H1 (cell line): ENCODE data around the gene AGBL1. TPM values are rescaled to one million over a fixed set of nuclear protein-coding genes. Genes with fewer than 3 reads are reported as not detected.

Source experiments
- CHD1 ChIP-seq: IDR thresholded peaks from 2 replicates; pipeline ENCODE4 v1.6.1; 2012; ENCODE audit warnings: low read depth, low read length, improper control_type of control experiment
- POLR2AphosphoS5 ChIP-seq: IDR thresholded peaks from 2 replicates; pipeline ENCODE4 v1.6.1; 2011; ENCODE audit warnings: low read depth, low read length
- RBBP5 ChIP-seq: IDR thresholded peaks from 2 replicates; pipeline ENCODE4 v1.7.1; 2012; ENCODE audit warnings: low read depth, mild to moderate bottlenecking, inconsistent platforms, low read length, moderate library complexity, borderline replicate concordance
- SRF ChIP-seq: IDR thresholded peaks from 2 replicates; pipeline ENCODE4 v1.6.1; 2011; ENCODE audit warnings: mild to moderate bottlenecking, low read depth, low read length, moderate library complexity
- TBP ChIP-seq: IDR thresholded peaks from 2 replicates; pipeline ENCODE4 v1.6.1; 2011; ENCODE audit warnings: low read depth, low read length, improper control_type of control experiment
- TCF12 ChIP-seq: IDR thresholded peaks from 2 replicates; pipeline ENCODE4 v1.6.1; 2011; ENCODE audit warnings: low read depth, mild to moderate bottlenecking, low read length
- polyA plus RNA-seq, 7 experiments: library from polyadenylated mRNA; depleted of rRNA in 3 of 7; stranded (reverse) in 5 of 7; unstranded in 2 of 7; fragments of >200 nt in 5 of 7; fragments of 200-250 nt in 2 of 7; gene quantifications; 1 replicate in 5 of 7; 2 replicates in 1 of 7; 4 replicates in 1 of 7; pipeline versions ENCODE4 v1.2.1 to v1.2.3, GENCODE V29; 2011 to 2013; ENCODE audit warnings: missing spikeins in 2 of 7, mixed read lengths in 2 of 7
- total RNA-seq: library from RNA; stranded (reverse); fragmentation: NEBNext Ultra II Directional; extraction: Animal tissue kit (Norgen Biotek cat#: 25700); gene quantifications from 2 replicates; pipeline ENCODE4 v1.2.1, GENCODE V29; 2021
- TF ChIP-seq, protein P1 (sequence below): fragments of 300-600 bp; sonication (generic); IDR thresholded peaks from 2 replicates; pipeline ENCODE4 v1.7.1; 2012; ENCODE audit warnings: low read length, moderate library complexity, mild to moderate bottlenecking, inconsistent platforms; ENCODE audit not compliant: insufficient replicate concordance
- TF ChIP-seq, protein P2 (sequence below), 3 experiments: IDR thresholded peaks; 1 replicate in 2 of 3; 2 replicates in 1 of 3; pipeline versions ENCODE4 v1.5.1 to v1.6.1; 2011; ENCODE audit warnings: low read length in 3 of 3, mild to moderate bottlenecking in 3 of 3, inconsistent platforms in 2 of 3, low read depth in 1 of 3, moderate library complexity in 1 of 3; ENCODE audit not compliant: insufficient read depth in 1 of 3; ENCODE audit errors: control extremely low read depth in 1 of 3
- TF ChIP-seq, protein P3 (sequence below): IDR thresholded peaks from 2 replicates; pipeline ENCODE4 v1.6.1; 2012; ENCODE audit warnings: inconsistent platforms

Gene AGBL1
- total and polyA plus RNA-seq, 2 of the 8 experiments (the other 6 are each of a cell fraction or from before 2014, with no cell fraction given): not detected

DNA sequence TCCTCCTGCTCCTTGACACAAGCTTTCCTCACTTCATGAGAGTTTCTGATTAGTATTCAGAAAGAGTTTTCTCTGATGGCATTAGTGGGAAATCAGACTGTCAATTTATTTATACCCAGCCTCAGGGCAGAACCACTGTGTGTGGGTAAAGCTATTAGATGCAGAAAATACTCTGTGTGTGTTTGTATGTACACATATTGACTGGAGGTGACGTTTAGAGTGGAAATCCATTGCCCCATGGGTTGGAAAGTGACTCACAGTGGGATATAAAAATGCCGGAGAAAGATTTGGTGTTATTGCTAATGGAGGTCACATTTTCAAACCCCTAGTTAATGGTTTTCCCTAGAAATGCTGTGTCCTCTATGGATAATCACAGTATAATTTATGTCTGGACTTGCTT is 577.6 kb downstream of the AGBL1 start (continued):
- TF ChIP-seq, protein P1, sequence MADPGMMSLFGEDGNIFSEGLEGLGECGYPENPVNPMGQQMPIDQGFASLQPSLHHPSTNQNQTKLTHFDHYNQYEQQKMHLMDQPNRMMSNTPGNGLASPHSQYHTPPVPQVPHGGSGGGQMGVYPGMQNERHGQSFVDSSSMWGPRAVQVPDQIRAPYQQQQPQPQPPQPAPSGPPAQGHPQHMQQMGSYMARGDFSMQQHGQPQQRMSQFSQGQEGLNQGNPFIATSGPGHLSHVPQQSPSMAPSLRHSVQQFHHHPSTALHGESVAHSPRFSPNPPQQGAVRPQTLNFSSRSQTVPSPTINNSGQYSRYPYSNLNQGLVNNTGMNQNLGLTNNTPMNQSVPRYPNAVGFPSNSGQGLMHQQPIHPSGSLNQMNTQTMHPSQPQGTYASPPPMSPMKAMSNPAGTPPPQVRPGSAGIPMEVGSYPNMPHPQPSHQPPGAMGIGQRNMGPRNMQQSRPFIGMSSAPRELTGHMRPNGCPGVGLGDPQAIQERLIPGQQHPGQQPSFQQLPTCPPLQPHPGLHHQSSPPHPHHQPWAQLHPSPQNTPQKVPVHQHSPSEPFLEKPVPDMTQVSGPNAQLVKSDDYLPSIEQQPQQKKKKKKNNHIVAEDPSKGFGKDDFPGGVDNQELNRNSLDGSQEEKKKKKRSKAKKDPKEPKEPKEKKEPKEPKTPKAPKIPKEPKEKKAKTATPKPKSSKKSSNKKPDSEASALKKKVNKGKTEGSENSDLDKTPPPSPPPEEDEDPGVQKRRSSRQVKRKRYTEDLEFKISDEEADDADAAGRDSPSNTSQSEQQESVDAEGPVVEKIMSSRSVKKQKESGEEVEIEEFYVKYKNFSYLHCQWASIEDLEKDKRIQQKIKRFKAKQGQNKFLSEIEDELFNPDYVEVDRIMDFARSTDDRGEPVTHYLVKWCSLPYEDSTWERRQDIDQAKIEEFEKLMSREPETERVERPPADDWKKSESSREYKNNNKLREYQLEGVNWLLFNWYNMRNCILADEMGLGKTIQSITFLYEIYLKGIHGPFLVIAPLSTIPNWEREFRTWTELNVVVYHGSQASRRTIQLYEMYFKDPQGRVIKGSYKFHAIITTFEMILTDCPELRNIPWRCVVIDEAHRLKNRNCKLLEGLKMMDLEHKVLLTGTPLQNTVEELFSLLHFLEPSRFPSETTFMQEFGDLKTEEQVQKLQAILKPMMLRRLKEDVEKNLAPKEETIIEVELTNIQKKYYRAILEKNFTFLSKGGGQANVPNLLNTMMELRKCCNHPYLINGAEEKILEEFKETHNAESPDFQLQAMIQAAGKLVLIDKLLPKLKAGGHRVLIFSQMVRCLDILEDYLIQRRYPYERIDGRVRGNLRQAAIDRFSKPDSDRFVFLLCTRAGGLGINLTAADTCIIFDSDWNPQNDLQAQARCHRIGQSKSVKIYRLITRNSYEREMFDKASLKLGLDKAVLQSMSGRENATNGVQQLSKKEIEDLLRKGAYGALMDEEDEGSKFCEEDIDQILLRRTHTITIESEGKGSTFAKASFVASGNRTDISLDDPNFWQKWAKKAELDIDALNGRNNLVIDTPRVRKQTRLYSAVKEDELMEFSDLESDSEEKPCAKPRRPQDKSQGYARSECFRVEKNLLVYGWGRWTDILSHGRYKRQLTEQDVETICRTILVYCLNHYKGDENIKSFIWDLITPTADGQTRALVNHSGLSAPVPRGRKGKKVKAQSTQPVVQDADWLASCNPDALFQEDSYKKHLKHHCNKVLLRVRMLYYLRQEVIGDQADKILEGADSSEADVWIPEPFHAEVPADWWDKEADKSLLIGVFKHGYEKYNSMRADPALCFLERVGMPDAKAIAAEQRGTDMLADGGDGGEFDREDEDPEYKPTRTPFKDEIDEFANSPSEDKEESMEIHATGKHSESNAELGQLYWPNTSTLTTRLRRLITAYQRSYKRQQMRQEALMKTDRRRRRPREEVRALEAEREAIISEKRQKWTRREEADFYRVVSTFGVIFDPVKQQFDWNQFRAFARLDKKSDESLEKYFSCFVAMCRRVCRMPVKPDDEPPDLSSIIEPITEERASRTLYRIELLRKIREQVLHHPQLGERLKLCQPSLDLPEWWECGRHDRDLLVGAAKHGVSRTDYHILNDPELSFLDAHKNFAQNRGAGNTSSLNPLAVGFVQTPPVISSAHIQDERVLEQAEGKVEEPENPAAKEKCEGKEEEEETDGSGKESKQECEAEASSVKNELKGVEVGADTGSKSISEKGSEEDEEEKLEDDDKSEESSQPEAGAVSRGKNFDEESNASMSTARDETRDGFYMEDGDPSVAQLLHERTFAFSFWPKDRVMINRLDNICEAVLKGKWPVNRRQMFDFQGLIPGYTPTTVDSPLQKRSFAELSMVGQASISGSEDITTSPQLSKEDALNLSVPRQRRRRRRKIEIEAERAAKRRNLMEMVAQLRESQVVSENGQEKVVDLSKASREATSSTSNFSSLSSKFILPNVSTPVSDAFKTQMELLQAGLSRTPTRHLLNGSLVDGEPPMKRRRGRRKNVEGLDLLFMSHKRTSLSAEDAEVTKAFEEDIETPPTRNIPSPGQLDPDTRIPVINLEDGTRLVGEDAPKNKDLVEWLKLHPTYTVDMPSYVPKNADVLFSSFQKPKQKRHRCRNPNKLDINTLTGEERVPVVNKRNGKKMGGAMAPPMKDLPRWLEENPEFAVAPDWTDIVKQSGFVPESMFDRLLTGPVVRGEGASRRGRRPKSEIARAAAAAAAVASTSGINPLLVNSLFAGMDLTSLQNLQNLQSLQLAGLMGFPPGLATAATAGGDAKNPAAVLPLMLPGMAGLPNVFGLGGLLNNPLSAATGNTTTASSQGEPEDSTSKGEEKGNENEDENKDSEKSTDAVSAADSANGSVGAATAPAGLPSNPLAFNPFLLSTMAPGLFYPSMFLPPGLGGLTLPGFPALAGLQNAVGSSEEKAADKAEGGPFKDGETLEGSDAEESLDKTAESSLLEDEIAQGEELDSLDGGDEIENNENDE: no peak
- TF ChIP-seq, protein P2, sequence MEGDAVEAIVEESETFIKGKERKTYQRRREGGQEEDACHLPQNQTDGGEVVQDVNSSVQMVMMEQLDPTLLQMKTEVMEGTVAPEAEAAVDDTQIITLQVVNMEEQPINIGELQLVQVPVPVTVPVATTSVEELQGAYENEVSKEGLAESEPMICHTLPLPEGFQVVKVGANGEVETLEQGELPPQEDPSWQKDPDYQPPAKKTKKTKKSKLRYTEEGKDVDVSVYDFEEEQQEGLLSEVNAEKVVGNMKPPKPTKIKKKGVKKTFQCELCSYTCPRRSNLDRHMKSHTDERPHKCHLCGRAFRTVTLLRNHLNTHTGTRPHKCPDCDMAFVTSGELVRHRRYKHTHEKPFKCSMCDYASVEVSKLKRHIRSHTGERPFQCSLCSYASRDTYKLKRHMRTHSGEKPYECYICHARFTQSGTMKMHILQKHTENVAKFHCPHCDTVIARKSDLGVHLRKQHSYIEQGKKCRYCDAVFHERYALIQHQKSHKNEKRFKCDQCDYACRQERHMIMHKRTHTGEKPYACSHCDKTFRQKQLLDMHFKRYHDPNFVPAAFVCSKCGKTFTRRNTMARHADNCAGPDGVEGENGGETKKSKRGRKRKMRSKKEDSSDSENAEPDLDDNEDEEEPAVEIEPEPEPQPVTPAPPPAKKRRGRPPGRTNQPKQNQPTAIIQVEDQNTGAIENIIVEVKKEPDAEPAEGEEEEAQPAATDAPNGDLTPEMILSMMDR (IDR thresholded peaks at IDR 0.05; ENCODE audit: control extremely low read depth in 1 of 3, insufficient read depth in 1 of 3, low read depth in 1 of 3, low read length in 3 of 3): no peak
- TF ChIP-seq RBBP5 (no peak), SRF (no peak), POLR2AphosphoS5 (no peak), CHD1 (no peak), TCF12 (no peak), TBP (no peak)
- TF ChIP-seq, protein P3, sequence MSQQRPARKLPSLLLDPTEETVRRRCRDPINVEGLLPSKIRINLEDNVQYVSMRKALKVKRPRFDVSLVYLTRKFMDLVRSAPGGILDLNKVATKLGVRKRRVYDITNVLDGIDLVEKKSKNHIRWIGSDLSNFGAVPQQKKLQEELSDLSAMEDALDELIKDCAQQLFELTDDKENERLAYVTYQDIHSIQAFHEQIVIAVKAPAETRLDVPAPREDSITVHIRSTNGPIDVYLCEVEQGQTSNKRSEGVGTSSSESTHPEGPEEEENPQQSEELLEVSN: no peak
